ENCODE results near the gene LRRC8C.

Gene LRRC8C

DNA sequence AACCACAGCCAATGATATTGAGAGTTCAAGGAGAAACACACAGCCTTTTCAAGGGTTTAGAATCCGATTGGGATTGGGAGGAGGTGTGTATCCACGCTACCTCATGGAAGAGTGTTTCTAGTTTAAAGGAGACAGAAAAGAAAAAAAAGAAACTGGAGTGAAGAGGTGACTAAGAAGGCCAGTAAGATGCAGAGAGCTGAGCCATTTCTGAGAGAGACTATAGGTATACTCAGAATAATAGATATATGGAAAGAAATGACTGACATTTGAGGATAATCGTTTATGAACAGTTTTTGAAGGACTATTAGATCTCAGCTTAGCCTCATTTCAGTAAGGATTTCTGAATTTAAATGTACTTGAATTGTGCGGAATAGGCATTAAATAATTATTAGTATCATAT lies 42.8 kb downstream of the LRRC8C start:
- Histone ChIP-seq H3K4me3 (ENCODE audit: low read length) (no peak overlapping the region), H3K27me3 (ENCODE audit: control insufficient read depth, low read length) (0 out of 2 replicates have a peak, but pooled peaks cover 4% of the 10 kb centered on the region), H3K9me3 (ENCODE audit: control insufficient read depth, insufficient read depth, low read length) (no peaks in the 10 kb centered on the region), H3K4me2 (ENCODE audit: low read length) (no peak overlapping the region), H3K36me3 (ENCODE audit: control insufficient read depth, low read length) (no peaks in the 10 kb centered on the region), H3K4me1 (ENCODE audit: control insufficient read depth, low read length) (no peaks in the 10 kb centered on the region), H3K79me2 (ENCODE audit: control insufficient read depth, low read length) (no peaks in the 10 kb centered on the region), H4K20me1 (ENCODE audit: control insufficient read depth, insufficient read depth, low read depth, low read length) (no peaks in the 10 kb centered on the region), H3K9me2 (replicated peaks; ENCODE audit: control insufficient read depth, low read length) (no peaks in the 10 kb centered on the region), H3K27ac (ENCODE audit: low read depth, low read length) (no peak overlapping the region), H3F3A (ENCODE audit: control insufficient read depth, insufficient read depth) (no peaks in the 10 kb centered on the region)
- no peak for TF ChIP-seq EZH2phosphoT487 (IDR thresholded peaks at IDR 0.05; ENCODE audit: borderline replicate concordance, low read length)
- TF ChIP-seq, protein P1, sequence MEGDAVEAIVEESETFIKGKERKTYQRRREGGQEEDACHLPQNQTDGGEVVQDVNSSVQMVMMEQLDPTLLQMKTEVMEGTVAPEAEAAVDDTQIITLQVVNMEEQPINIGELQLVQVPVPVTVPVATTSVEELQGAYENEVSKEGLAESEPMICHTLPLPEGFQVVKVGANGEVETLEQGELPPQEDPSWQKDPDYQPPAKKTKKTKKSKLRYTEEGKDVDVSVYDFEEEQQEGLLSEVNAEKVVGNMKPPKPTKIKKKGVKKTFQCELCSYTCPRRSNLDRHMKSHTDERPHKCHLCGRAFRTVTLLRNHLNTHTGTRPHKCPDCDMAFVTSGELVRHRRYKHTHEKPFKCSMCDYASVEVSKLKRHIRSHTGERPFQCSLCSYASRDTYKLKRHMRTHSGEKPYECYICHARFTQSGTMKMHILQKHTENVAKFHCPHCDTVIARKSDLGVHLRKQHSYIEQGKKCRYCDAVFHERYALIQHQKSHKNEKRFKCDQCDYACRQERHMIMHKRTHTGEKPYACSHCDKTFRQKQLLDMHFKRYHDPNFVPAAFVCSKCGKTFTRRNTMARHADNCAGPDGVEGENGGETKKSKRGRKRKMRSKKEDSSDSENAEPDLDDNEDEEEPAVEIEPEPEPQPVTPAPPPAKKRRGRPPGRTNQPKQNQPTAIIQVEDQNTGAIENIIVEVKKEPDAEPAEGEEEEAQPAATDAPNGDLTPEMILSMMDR (IDR thresholded peaks at IDR 0.05; ENCODE audit: low read depth, low read length, poor library complexity, severe bottlenecking), result no peak

DNA sequence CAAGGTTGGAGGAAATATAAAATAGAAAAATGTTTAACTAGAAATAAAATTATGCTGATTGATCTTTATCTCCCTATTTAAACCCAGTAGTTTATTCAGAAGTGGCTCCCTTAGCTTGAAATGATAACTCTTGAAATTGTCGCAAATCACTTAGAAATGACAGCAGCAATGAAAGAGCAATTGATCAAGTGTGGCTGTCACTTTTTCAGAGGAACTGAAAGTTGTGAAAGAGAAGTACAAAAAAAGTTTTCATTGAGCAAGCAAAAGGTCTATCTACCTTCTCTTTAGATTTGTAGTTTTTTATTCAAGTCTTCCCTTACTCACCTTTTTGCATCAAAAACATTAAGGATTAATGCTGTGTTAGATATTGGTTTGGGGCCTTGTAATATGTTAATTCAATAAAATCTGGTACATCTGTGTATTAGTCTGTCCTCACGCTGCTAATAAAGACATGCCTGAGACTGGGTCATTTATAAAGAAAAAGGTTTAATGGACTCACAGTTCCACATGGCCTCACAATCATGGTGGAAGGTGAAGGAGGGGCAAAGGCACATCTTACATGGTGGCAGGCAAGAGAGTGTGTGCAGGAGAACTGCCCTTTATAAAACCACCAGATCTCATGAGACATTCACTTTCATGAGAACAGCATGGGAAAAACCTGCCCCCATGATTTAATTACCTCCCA lies 48.3 kb downstream of the LRRC8C start:
- H3K9me3 ChIP-seq (ENCODE audit: control insufficient read depth, insufficient read depth, low read length), result no peaks in the 10 kb centered on the region
- H3K79me2 ChIP-seq (ENCODE audit: control insufficient read depth, low read length), result no peaks in the 10 kb centered on the region
- TF ChIP-seq EZH2phosphoT487 (IDR thresholded peaks at IDR 0.05; ENCODE audit: borderline replicate concordance, low read length), result no peak
- TF ChIP-seq, protein P1 (IDR thresholded peaks at IDR 0.05; ENCODE audit: low read depth, low read length, poor library complexity, severe bottlenecking), result no peak
- no peak overlapping the region for H3K27ac ChIP-seq (ENCODE audit: low read depth, low read length)
- no peak overlapping the region for H3K4me2 ChIP-seq (ENCODE audit: low read length)
- no peak overlapping the region for H3K4me3 ChIP-seq (ENCODE audit: low read length)
- no peaks in the 10 kb centered on the region for H3K27me3 ChIP-seq (ENCODE audit: control insufficient read depth, low read length)
- no peaks in the 10 kb centered on the region for H3K9me2 ChIP-seq (replicated peaks; ENCODE audit: control insufficient read depth, low read length)
- H4K20me1 ChIP-seq (ENCODE audit: control insufficient read depth, insufficient read depth, low read depth, low read length), result no peaks in the 10 kb centered on the region
- H3K4me1 ChIP-seq (ENCODE audit: control insufficient read depth, low read length), result no peaks in the 10 kb centered on the region
- H3K36me3 ChIP-seq (ENCODE audit: control insufficient read depth, low read length), result no peaks in the 10 kb centered on the region
- no peaks in the 10 kb centered on the region for H3F3A ChIP-seq (ENCODE audit: control insufficient read depth, insufficient read depth)

DNA sequence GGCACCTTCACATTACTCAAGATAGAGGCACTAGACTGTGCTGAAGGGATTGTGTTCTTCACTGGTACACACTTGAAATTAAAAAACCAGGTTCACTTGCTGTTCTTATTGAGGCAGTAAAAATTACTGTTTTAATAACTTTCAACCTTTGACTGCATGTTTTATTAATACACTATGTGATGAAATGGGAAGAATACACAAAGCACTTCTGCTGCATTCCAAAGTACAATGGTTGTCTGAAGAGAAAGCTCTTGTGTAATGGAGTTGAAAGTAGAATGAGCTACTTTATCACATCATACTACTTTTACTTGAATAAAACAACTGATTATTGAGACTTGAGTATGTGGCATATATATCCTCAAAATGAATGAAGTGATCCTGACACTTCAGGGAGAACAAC lies 49.7 kb downstream of the LRRC8C start:
- no peaks in the 10 kb centered on the region for H3K79me2 ChIP-seq (ENCODE audit: control insufficient read depth, low read length)
- no peaks in the 10 kb centered on the region for H3K36me3 ChIP-seq (ENCODE audit: control insufficient read depth, low read length)
- H3K4me1 ChIP-seq (ENCODE audit: control insufficient read depth, low read length), result no peaks in the 10 kb centered on the region
- H3K27ac ChIP-seq (ENCODE audit: low read depth, low read length), result no peak overlapping the region
- H3K4me2 ChIP-seq (ENCODE audit: low read length), result no peak overlapping the region
- H3F3A ChIP-seq (ENCODE audit: control insufficient read depth, insufficient read depth), result no peaks in the 10 kb centered on the region
- H3K4me3 ChIP-seq (ENCODE audit: low read length), result no peak overlapping the region
- no peaks in the 10 kb centered on the region for H4K20me1 ChIP-seq (ENCODE audit: control insufficient read depth, insufficient read depth, low read depth, low read length)
- H3K9me3 ChIP-seq (ENCODE audit: control insufficient read depth, insufficient read depth, low read length), result no peaks in the 10 kb centered on the region
- no peaks in the 10 kb centered on the region for H3K27me3 ChIP-seq (ENCODE audit: control insufficient read depth, low read length)
- H3K9me2 ChIP-seq (replicated peaks; ENCODE audit: control insufficient read depth, low read length), result no peaks in the 10 kb centered on the region
- TF ChIP-seq, protein P1 (IDR thresholded peaks at IDR 0.05; ENCODE audit: low read depth, low read length, poor library complexity, severe bottlenecking), result no peak
- TF ChIP-seq EZH2phosphoT487 (IDR thresholded peaks at IDR 0.05; ENCODE audit: borderline replicate concordance, low read length), result no peak

Data from DOHH2 (cell line).